Breast epithelium (tissue), 4 donors: ENCODE data around the gene CHIT1. TPM values are rescaled to one million over a fixed set of nuclear protein-coding genes. Genes with fewer than 3 reads are reported as not detected.

Experiments
- DNase-seq, 2 donors: peaks; one replicate each; pipeline ENCODE4 v3.0.0-alpha.2; 2019; ENCODE audit warnings: low spot score in 2 of 2
- H3K27ac ChIP-seq, 2 donors: fragments of 200-600 bp; sonication (generic) in 1 of 2; one replicate each; pipeline ENCODE4 v1.5.1; 2016 to 2019; ENCODE audit warnings: mild to moderate bottlenecking in 1 of 2
- H3K27me3 ChIP-seq, 2 donors: fragments of 200-600 bp; sonication (generic) in 1 of 2; one replicate each; pipeline versions ENCODE4 v1.5.1 to v1.6.0; 2017 to 2019; ENCODE audit warnings: control low read depth in 1 of 2, mild to moderate bottlenecking in 1 of 2
- H3K36me3 ChIP-seq: fragments of 200-600 bp; one replicate; pipeline ENCODE4 v1.5.1; 2019
- H3K4me1 ChIP-seq, 2 donors: fragments of 200-600 bp; sonication (generic); one replicate each; pipeline ENCODE4 v1.5.1; 2016 to 2019; ENCODE audit warnings: control low read depth in 1 of 2
- H3K4me3 ChIP-seq, 3 donors: fragments of 200-600 bp; sonication (generic); 1 replicate in 2 of 3; 2 replicates in 1 of 3; pipeline ENCODE4 v1.5.1; 2016 to 2019; ENCODE audit warnings: mild to moderate bottlenecking in 3 of 3, moderate library complexity in 2 of 3
- H3K9me3 ChIP-seq, 2 donors: fragments of 200-600 bp; sonication (generic) in 1 of 2; one replicate each; pipeline ENCODE4 v1.5.1; 2016 to 2019; ENCODE audit warnings: control low read depth in 1 of 2
- POLR2A ChIP-seq: fragments of 450-650 bp; IDR thresholded peaks from one replicate; pipeline ENCODE4 v1.6.1; 2016; ENCODE audit warnings: antibody characterized with exemption, mild to moderate bottlenecking, moderate library complexity
- POLR2AphosphoS5 ChIP-seq, 3 donors: sonication (generic); formaldehyde crosslinking; IDR thresholded peaks; one replicate each; pipeline ENCODE4 v1.6.1; 2017; ENCODE audit warnings: antibody characterized with exemption in 3 of 3
- intact Hi-C: fragments of 100-400 bp; cut with DNase I; formaldehyde crosslinking; loops from one replicate; pipeline ENCODE4 v1.15.1; 2023; ENCODE audit warnings: low total_unique reads
- total RNA-seq, 3 donors: library from RNA; depleted of rRNA; stranded (reverse); fragments of >200 nt; gene quantifications; one replicate each; pipeline ENCODE4 v1.1.0, GENCODE V29; 2016
- TF ChIP-seq, protein P1 (sequence below), 3 donors: fragments of 450-650 bp; IDR thresholded peaks; one replicate each; pipeline ENCODE4 v1.5.1; 2016 to 2017; ENCODE audit warnings: antibody characterized with exemption in 3 of 3, mild to moderate bottlenecking in 3 of 3, moderate library complexity in 3 of 3

CHIT1 gene
- total RNA-seq, 3 donors from 2014 or later: 5.1 to 15.2 TPM; not detected in 1

DNA sequence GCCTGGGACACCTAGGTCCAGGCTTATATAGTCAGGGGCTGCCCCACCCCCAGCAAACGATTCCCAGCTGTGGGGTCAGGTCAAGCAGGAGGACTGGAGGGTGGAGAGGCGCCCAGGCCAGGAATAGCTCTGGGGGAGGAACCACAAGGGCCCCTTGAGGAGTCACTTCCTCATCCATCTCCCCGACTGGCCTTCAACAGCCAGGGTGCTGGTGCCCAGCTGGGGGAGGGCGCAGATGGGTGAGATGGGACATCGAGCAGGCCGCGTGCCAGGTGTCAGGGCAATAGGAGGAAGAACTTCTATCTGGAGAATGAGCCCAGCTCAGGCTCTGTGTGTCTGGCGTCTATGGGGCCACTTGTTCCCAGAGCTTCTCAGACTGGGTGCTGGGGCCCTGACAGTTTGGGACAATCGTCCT, 53.6 kb downstream of the CHIT1 start:
- TF ChIP-seq POLR2AphosphoS5 (IDR thresholded peaks at IDR 0.05) (no peak), POLR2A (no peak)
- TF ChIP-seq, protein P1, sequence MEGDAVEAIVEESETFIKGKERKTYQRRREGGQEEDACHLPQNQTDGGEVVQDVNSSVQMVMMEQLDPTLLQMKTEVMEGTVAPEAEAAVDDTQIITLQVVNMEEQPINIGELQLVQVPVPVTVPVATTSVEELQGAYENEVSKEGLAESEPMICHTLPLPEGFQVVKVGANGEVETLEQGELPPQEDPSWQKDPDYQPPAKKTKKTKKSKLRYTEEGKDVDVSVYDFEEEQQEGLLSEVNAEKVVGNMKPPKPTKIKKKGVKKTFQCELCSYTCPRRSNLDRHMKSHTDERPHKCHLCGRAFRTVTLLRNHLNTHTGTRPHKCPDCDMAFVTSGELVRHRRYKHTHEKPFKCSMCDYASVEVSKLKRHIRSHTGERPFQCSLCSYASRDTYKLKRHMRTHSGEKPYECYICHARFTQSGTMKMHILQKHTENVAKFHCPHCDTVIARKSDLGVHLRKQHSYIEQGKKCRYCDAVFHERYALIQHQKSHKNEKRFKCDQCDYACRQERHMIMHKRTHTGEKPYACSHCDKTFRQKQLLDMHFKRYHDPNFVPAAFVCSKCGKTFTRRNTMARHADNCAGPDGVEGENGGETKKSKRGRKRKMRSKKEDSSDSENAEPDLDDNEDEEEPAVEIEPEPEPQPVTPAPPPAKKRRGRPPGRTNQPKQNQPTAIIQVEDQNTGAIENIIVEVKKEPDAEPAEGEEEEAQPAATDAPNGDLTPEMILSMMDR (IDR thresholded peaks at IDR 0.05): no peak

DNA sequence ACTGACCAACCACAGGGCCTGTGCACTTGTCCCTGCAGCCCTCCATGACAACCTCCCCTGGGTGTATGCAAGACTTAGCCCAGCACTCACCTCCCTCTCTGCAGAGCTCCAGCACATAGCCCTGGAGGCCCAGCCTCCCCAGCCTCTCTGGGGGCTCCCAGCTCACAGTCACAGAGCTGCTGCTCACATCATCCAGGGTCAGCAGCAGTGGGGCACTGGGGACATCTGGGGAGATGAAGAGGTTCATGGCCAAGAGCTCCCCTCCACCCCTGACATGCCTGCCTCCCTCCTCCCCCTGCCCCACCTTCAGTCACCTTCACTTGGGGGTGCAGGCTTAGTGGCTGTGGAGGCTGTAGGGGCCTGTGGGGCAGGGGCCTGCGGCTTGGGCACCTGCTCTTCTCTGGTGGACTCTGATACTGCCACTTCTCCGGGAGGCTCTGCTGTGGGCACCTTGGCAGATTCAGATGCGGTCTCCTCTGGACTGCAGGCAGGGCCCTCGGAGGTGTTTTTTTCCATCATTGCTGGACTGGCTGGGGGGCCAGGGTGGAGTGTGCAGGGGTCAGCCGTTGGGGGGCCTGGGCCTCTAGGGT, 54.1 kb downstream of the CHIT1 start, which contains the start of gene MYBPH:
Gene MYBPH (minus strand): TSS at position 590 of the 590 bp plus-strand sequence. CDS start 71 bp downstream, at position 519.
- intact Hi-C loops: no loop called here
- TF ChIP-seq, protein P1 (IDR thresholded peaks at IDR 0.05): no peak
- TF ChIP-seq POLR2AphosphoS5 (IDR thresholded peaks at IDR 0.05) (no peak), POLR2A (no peak)
- no peaks in the 10 kb centered on the region for H3K4me1 ChIP-seq
- no peak within 1 kb of the TSS for H3K4me3 ChIP-seq
- no peaks in the 10 kb centered on the region for H3K27me3 ChIP-seq
- no peak within 1 kb of the TSS for H3K27ac ChIP-seq
- no peaks in the 10 kb centered on the region for H3K9me3 ChIP-seq
- no peaks in the 10 kb centered on the region for H3K36me3 ChIP-seq
- DNase-seq: peak in 1 of 2 donors; percentile 30

More for the DNA sequence above, 53.6 kb downstream of the CHIT1 start:
- H3K9me3 ChIP-seq: no peaks in the 10 kb centered on the region
- H3K4me1 ChIP-seq: no peaks in the 10 kb centered on the region
- intact Hi-C loops: no loop called here
- no peaks in the 10 kb centered on the region for H3K27me3 ChIP-seq
- no peaks in the 10 kb centered on the region for H3K36me3 ChIP-seq
- H3K27ac ChIP-seq: no peak overlapping the region
- DNase-seq: peak in 1 of 2 donors; percentile 45
- H3K4me3 ChIP-seq: no peak overlapping the region

DNA sequence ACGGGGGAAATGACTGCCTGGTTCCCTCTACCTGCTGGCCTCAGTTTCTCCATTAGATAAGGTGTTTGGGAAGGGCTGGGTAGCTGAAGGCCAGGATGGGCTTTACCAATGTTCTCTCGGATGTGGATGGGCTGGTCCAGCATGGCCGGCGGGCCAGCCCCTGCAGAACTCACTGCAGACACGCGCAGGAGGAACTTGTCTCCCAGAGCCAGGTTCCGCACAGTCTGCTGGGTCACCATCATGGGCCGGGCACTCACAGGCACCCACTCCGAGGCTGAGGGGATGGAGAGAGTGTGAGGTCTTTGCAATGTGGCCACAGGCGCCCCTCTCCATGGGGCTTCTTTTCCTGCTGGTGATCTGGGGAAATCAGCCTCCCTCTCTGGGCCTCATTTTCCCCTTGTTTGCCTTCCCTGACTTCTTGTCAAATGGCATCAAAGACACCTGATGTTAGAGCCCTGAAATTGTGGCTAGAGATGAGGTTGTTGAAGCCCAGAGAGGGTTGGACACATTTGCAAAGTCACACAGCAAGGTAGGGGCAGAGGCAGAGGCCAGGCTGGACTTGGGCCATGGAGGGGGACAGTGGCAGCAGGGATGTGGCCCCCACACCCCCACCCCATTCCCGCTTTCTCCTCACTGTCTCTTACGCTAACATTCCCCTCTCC, 55.0 kb downstream of the CHIT1 start:
- Histone ChIP-seq H3K4me3 (no peak overlapping the region), H3K27me3 (no peaks in the 10 kb centered on the region), H3K9me3 (no peaks in the 10 kb centered on the region), H3K27ac (no peak overlapping the region), H3K4me1 (no peaks in the 10 kb centered on the region), H3K36me3 (no peaks in the 10 kb centered on the region)
- intact Hi-C loops: no loop called here
- TF ChIP-seq POLR2A (no peak), POLR2AphosphoS5 (IDR thresholded peaks at IDR 0.05) (no peak)
- TF ChIP-seq, protein P1 (IDR thresholded peaks at IDR 0.05): no peak
- peak in 1 of 2 donors; percentile 36 for DNase-seq

DNA sequence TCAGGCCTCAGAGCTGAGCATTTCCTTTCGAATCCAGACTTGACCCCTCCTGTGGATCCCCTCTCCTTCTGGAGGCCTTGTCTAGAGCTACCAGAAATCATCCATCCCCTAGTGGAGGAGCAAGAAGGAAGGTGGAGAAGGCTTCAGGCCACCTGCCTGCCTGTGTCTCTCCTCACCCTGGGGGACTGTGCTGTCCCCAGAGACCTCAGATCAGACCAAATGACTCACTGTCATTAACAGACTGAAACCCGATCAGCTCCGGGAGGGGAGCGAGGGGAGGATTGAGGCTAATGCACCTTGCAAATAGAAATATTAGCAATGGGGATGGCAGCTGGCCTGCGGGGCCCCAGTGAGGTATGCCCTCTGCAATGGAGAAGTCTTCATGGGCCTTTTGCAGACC, 55.9 kb downstream of the CHIT1 start:
- no peaks in the 10 kb centered on the region for H3K36me3 ChIP-seq
- no peaks in the 10 kb centered on the region for H3K4me1 ChIP-seq
- intact Hi-C loops: no loop called here
- H3K4me3 ChIP-seq: no peak overlapping the region
- no peaks in the 10 kb centered on the region for H3K27me3 ChIP-seq
- no peaks in the 10 kb centered on the region for H3K9me3 ChIP-seq
- H3K27ac ChIP-seq: no peak overlapping the region
- peak in 1 of 2 donors; percentile 34 for DNase-seq
- TF ChIP-seq POLR2AphosphoS5 (IDR thresholded peaks at IDR 0.05) (no peak), POLR2A (no peak)
- TF ChIP-seq, protein P1 (IDR thresholded peaks at IDR 0.05): no peak

DNA sequence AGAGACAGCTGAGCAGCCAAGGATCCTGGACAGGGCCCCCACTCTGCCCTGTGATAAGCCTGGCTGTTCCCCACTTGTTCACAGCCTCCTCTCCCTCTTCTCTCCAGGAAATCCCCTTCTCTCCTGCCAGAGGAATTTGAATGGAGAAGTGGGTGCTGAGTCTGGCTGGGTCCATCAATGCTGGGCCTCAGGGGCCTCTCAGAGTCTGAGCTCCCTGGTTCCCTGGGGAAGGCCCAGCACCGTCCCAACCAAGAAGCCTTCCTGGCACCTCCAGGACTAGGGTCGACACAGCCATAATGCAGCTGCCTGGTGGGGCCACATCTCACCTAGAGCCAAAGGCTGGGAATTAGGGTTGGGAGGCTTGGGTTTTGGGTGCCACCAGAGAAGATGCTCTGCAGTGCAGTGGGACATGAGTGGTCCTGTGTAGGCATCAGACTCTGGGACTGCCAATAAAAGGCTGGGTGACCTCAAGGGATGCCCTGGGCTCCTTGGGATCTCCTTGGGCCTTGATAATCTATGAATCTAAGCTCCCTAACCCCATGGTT, 56.4 kb downstream of the CHIT1 start:
- H3K36me3 ChIP-seq: no peaks in the 10 kb centered on the region
- DNase-seq: peak in 1 of 2 donors; percentile 22
- H3K27ac ChIP-seq: no peak overlapping the region
- no peaks in the 10 kb centered on the region for H3K27me3 ChIP-seq
- H3K4me1 ChIP-seq: no peaks in the 10 kb centered on the region
- intact Hi-C loops: no loop called here
- no peaks in the 10 kb centered on the region for H3K9me3 ChIP-seq
- TF ChIP-seq, protein P1 (IDR thresholded peaks at IDR 0.05): no peak
- TF ChIP-seq POLR2AphosphoS5 (IDR thresholded peaks at IDR 0.05) (no peak), POLR2A (no peak)
- H3K4me3 ChIP-seq: no peak overlapping the region
